H54 (cell line): ENCODE results near the gene EIF4G2.
A peak's percentile ranks its signal among the peaks of the same experiment; 100 is the strongest.

Source experiments
- DNase-seq: peaks from one replicate; pipeline ENCODE4 v3.0.0; 2011; ENCODE audit warnings: low spot score, mixed read lengths; ENCODE audit not compliant: insufficient read length
- FAIRE-seq: peaks from 3 replicates; lab custom pipeline; 2011; peaks lifted over from hg19 to GRCh38; lab: Jason Lieb, UNC
- POLR2A ChIP-seq: IDR thresholded peaks from 2 replicates; pipeline ENCODE4 v1.6.1; 2011; ENCODE audit warnings: low read depth, mild to moderate bottlenecking, low read length

The EIF4G2 gene

DNA sequence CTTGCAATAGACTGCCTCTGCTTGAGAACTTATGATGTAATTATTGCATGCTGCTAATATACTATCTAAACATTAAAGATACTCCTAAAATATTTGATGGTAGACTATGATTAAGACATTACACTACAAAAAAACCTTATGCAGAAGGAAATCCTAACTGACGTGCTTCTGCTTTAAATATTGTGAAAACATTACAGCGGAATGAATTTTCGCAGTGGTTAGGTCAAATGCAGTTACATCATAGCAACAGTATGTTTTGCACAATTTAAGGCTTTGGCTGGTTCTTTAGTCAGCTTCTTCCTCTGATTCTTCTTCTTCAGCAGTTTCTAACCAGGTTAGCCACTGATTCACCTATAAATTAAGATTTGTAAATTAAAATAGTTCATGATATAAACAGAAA is 11.2 kb downstream of the EIF4G2 start:
- no peak for TF ChIP-seq POLR2A
- FAIRE-seq (no peak), DNase-seq (no peak)

DNA sequence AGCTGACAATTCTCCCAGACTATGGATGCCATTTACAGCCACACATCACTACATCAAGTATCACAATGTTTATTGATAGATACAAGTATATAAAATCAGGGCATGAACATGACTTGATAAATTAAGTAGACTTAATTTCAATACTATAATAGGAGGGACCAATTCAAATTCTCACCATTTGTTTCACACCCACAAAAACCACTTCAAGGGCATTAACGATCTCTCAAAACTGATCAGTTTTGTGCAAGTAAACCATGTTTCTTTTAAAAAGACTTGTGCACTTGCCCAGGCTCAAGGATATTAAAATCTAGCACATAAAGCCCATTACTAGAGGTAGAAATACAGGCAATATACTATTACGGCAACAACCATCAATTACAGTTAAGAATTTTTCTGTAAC is 11.7 kb downstream of the EIF4G2 start:
- FAIRE-seq (no peak), DNase-seq (no peak)
- TF ChIP-seq POLR2A = no peak

DNA sequence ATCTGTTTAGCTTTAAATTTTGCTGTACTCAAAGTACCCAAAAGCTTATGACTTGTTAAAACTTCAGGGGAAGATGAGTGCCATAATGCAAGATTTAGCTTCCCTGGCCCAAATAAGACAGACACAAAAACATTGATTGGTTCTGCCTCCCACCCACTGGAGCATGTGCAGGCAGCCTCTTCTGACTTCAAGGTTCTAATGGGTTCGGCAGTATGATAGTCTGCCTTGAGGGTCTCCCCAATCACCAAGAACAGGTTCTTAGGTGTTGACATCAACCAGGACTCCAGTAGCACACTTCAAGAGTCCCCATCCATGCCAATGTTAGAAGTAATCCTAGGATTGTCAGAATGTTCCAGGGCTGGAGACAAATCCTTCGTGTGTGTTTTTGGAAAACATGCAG is 12.5 kb downstream of the EIF4G2 start:
- DNase-seq (no peak), FAIRE-seq (no peak)
- no peak for TF ChIP-seq POLR2A

DNA sequence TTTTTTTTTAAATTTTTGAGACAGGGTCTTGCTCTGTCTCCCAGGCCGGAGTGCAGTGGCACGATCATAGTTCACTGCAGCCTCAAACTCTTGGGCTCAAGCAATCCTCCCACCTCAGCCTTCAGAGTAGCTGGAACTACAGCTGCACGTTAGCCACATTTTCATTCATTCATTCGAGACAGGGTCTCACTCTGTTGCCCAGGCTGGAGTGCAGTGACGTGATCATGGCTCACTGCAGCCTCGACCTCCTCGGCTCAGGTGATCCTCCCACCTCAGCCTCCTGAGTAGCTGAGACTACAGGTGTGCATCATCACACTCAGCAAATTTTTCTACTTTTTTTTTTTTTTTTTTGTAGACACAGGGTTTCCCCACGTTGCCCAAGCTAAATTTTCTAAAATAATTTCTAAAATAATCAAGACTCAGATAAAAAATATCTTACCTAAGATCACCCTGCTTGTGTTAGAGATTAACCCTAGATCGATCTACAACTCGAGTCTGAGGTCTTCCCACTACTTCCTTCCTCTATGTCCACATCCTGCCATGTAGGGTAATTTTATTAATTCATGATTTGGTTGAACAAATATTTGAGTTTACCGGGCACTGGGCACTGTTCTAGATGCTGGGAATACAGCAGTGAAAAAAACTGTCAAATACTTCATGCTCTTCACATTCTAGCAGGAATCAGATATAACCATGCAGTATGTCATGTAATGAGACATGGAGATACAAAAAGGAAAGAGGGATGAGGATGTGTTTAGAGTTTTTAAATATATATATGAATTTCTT is 15.1 kb downstream of the EIF4G2 start:
- TF ChIP-seq POLR2A = no peak
- FAIRE-seq = no peak
- no peak for DNase-seq

DNA sequence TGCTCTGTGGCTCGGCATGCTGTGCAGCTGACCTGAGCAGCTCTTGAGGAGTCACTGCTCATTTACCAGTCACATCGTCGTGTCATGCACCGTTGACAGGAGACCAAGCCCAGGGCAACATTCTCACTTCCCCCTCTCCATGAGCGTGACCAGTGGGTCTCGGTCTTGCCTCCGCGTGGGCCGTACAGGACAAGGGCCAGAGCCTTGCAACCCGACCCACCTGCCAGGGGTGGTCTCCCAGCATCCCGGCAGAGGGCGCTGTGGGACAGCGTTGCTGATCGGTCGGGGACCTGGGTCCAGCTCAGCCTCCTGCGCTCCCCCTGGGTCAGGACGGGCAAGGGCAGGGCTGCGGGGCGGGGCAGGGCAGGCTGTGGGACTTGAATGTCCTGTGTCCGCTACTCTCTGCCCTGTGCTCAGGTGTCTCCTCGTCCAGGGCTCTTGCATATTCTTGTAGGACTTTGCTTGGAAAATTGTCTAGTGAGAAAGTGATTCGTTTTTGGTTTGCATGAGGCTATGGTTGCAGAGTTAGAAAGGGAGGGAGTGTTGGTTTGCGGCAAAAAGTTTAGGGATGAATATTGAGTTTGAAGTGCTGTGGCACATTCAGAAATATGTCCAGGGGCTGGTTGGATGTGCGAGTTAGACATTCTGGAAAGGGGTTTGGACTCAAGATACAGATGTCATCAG is 16.2 kb downstream of the EIF4G2 start:
- FAIRE-seq (no peak), DNase-seq (peak; percentile 84)
- TF ChIP-seq POLR2A = no peak

DNA sequence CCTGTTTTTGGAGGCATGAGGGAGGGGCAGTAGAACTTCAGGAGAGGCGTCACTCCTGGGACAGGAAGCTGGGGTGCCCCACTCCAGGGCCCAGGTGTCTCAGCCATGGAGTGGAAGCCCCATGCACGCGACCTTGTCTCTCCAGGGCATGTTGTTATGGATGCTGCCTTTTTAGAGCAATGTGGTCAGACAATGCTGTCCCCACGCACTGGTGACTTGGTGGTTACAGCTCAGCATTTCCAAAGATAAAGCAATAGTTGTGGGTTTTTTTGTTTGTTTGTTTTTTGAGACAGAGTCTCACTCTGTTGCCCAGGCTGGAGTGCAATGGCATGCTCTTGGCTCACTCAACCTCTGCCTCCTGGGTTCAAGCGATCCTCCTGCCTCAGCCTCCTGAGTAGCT is 22.3 kb downstream of the EIF4G2 start:
- DNase-seq = no peak
- TF ChIP-seq POLR2A = no peak
- no peak for FAIRE-seq

DNA sequence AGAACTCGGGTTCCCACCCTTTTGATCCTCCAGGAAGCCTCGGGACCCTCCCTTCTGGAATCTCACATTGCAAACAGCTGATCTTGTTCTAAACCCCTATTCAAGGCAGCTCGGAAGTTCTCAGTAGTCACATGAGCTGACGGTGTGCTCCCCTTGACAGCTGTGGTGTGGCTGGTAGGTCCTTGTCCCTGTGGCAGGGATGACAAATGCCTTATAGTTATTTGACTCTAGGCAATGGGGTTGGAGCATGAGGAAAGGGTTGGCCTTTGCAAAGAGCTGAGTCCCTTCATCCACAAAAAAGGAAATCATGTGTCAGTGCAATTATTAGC is 23.6 kb downstream of the EIF4G2 start:
- no peak for DNase-seq
- no peak for TF ChIP-seq POLR2A
- FAIRE-seq = no peak

DNA sequence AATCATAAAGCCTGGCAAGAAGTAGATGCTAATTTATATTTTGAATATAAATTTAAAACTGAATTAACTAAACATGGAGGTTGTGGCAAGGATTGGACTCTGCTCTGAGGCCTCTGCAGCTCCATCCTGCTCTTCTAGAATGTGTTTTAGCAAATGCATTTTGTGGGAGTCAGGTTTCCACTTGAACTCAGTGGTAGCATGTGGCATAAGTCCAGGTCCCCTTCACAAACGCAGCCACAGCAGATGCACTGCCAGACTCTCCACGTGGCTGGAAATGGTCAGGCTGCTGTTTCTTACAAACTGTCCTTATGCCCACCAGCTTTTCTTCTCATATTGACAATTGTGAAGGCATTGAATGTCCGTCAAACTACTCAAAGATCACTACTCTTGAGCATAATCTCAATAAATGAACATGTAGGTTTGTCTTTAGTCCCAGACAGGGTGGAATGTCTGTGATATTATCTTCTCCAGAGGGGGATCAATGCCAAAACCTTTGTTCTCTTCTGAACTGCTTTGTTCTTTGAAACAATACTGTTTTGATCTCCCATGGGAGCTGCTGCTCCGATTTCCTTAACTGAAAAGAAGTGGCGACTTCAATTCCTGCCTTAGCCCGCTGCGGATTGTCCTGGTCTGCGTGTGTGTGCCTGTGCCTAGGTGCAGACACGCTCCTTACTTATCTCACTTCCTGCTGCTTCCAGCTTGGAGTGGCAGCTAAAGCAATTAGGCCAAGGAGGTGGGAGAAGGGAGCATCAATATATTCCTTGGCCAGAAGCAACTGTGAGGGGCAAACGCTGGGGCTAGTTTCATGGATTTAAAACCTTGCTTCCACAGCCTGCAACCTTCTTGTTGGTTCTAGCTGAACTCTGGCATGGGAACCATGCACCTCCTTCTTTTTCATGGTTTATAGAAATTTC is 24.2 kb downstream of the EIF4G2 start:
- DNase-seq (no peak), FAIRE-seq (no peak)

DNA sequence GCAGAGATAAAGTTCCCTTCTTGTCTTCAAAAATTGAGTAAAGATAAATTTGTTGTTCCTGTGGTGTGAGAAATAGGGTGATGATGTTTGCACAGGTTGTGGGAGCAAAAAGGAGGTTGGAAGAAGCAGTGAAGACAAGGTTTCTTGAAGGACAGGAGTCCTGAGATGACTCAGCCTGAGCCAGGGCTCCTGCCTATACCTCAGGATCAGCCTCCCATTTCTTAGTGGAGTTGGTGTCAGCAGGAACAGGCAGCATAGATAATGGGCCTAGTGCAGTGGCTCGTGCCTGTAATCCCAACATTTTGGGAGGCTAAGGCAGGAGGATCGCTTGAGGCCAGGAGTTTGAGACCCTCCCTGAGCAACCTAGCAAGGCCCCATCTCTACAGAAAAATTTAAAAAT is 28.7 kb downstream of the EIF4G2 start:
- TF ChIP-seq POLR2A = no peak
- DNase-seq = no peak
- FAIRE-seq = no peak

More for the DNA sequence above, 24.2 kb downstream of the EIF4G2 start:
- no peak for TF ChIP-seq POLR2A

DNA sequence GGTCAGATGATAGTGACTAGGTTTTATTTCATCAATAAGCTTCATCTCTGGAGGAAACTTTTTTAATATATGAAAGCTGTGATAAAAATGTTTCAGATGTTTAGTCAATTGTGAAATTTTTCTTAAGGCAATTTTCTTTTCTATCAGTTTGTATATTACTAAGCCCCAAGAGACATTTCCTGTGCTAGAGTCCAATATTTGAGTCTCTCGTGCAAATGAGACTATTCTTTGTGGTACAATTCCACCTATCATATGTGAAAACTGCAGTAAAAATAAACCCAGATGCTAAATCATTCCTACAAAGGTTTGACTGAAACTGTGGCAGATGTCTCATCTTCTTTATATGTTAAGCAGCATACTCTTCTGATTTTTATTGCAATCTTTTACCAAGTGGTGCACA is 29.6 kb downstream of the EIF4G2 start:
- TF ChIP-seq POLR2A = no peak
- DNase-seq (no peak), FAIRE-seq (no peak)

DNA sequence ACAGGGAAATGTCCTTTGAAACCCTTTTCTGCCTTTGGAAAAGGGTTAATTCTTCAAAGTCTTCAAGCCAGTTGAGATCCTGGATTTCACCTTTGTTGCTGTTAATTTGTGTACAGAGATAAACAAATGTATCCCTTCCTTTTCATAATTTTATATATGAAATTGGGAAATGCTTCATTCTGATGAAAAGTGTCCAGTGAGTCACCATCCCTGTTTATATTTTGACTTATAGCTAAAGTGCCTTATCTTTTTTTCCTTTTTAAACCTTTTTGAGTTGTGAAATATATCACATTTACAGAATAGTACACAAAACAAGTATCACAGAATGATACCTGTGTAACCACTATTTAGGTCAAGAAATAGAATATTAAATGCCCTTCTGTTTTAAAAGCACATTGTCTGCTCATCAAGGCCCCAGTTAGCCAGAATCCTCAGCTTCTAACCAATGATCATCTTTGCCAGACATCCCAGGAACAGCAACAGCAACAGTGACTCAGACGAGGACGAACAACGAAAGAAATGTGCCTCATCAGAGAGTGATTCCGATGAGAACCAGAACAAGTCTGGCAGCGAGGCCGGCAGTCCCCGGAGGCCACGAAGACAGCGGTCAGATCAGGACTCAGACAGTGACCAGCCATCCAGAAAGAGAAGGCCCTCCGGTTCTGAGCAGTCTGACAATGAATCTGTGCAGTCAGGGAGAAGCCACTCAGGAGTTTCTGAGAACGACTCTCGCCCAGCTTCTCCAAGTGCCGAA is 30.3 kb downstream of the EIF4G2 start:
- no peak for TF ChIP-seq POLR2A
- DNase-seq (no peak), FAIRE-seq (no peak)

DNA sequence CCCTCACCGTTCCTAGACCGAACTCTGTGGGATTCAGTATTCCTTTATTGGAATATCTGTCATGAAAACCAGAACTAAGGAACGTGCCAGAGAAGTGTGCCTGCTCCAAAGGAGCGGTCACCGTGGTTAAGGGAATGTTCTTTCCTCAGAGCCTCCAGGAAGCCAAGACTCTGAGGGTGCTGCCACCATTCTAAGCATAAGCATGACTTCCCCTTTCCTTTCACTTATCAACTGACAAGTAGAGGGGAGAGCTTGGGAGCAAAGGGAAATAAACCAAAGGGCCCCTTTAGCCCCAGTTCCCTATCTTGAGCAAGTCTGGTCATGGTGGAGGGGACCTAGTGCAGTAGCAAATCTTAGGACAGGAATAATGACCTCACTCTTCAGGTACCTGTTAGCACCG is 30.9 kb downstream of the EIF4G2 start:
- FAIRE-seq = no peak
- DNase-seq = no peak
- no peak for TF ChIP-seq POLR2A

DNA sequence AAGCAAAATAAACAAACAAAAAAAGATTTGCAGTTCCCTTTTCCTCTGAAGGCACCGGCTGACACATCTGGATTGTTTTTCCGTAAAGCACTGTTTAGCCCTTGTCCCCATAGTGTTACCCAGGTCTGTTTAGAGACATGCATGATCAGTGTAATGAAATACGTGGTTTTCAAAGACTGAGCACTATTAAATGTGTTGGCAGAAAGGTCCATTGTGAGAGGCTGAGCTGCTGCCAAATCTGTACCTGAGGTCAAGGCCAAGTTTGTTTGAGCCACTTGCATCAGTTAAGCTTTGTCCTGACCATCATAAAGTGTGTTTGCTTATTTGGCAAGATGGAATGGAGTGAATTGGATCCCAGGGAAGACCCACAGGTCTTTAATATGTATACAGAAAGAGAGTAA is 31.3 kb downstream of the EIF4G2 start:
- no peak for TF ChIP-seq POLR2A
- no peak for DNase-seq
- FAIRE-seq = no peak
